SK-N-DZ (cell line): ENCODE data around the gene CENPE. TPM values are rescaled to one million over a fixed set of nuclear protein-coding genes. Genes with fewer than 3 reads are reported as not detected.
"Not testable (repeated sequence)": the region's sequence is repeated elsewhere in the genome, so short reads cannot be mapped to it uniquely, and the experiment has no call there.

Experiments used
- DNase-seq: peaks from one replicate; pipeline ENCODE4 v3.0.0-alpha.2; 2015; ENCODE audit warnings: low spot score
- polyA plus RNA-seq, 2 experiments: library from polyadenylated mRNA; depleted of rRNA; stranded (reverse); fragments of >200 nt; gene quantifications; 2 replicates each; pipeline ENCODE4 v1.2.3, GENCODE V29; 2014

CENPE gene, protein sequence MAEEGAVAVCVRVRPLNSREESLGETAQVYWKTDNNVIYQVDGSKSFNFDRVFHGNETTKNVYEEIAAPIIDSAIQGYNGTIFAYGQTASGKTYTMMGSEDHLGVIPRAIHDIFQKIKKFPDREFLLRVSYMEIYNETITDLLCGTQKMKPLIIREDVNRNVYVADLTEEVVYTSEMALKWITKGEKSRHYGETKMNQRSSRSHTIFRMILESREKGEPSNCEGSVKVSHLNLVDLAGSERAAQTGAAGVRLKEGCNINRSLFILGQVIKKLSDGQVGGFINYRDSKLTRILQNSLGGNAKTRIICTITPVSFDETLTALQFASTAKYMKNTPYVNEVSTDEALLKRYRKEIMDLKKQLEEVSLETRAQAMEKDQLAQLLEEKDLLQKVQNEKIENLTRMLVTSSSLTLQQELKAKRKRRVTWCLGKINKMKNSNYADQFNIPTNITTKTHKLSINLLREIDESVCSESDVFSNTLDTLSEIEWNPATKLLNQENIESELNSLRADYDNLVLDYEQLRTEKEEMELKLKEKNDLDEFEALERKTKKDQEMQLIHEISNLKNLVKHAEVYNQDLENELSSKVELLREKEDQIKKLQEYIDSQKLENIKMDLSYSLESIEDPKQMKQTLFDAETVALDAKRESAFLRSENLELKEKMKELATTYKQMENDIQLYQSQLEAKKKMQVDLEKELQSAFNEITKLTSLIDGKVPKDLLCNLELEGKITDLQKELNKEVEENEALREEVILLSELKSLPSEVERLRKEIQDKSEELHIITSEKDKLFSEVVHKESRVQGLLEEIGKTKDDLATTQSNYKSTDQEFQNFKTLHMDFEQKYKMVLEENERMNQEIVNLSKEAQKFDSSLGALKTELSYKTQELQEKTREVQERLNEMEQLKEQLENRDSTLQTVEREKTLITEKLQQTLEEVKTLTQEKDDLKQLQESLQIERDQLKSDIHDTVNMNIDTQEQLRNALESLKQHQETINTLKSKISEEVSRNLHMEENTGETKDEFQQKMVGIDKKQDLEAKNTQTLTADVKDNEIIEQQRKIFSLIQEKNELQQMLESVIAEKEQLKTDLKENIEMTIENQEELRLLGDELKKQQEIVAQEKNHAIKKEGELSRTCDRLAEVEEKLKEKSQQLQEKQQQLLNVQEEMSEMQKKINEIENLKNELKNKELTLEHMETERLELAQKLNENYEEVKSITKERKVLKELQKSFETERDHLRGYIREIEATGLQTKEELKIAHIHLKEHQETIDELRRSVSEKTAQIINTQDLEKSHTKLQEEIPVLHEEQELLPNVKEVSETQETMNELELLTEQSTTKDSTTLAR (N-terminal part only)
- 16.5 and 23.4 TPM in 2 replicates for polyA plus RNA-seq (2014; cell fraction: cytosol; rRNA removed)
- polyA plus RNA-seq (2014; cell fraction: nucleus; rRNA removed) = 27.2 and 33.2 TPM in 2 replicates

DNA sequence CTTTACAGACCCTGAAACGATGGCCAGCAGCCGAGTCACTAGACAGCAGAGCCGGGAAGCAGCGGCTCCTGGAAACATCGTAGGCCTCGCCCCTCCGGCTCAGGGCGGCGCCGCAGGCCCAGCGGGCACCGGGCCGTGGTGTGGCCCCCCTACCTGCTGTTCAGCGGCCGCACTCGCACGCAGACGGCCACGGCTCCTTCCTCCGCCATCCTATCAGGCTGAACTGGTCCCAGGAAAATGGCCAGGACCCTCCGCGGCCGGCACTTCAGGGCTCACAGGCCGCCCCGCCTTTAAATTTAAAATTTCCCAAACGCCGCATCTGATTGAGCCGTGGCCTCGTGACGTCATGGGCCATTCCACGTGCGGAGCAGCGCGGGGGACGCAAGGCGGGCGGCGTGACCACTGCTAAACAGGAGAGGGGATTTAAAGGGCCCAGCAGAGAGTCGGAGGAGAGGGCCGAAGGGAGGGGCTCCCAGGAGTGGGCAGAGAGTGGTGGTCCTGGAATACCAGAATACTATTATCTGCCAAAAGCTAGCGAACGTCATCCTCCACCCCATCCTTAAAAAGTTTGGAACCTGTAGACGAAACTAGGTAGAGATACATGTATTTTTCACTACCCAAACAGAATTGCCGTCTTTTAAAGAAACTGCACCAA, at the start of gene CENPE:
Gene CENPE, minus strand, starts transcription at position 233 of the 655 bp plus-strand sequence. Its CDS starts 24 bp downstream, at position 209.
- peak; percentile 90 for DNase-seq

DNA sequence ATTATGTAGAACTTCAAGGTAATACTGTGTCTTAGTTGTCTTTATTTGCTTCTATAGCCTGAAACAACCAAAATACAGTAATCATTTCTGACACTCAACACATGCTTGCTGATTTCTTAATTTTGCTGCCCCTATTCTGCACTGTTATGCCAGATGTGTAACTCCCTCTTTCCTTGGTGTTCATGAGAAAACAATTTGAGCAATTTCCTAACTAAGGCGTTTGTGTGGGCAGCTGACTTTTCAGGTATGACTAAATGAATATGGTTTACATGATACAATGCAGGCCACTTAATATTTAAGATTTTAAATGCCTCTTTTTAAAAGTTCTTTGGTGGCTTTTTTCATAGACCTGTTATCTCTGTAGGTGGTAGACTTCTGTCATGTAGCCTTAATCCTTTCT, 46.1 kb upstream of the CENPE start:
- DNase-seq = no peak

DNA sequence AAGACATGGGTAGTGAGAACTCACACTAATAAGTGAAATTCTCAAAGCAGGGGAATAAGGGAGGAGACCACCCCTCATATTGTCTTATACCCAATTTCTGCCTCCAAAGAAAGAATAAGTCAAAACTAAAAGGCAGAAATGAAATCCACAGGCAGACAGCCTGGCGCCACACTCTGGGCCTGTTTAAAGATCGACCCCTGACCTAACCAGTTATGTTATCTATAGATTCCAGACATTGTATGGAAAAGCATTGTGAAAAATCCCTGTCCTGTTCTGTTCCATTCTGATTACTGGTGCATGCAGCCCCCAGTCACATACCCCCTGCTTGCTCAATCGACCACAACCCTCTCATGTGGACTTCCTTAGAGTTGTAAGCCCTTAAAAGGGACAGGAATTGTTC, 32.8 kb upstream of the CENPE start:
- DNase-seq = not testable (repeated sequence)

DNA sequence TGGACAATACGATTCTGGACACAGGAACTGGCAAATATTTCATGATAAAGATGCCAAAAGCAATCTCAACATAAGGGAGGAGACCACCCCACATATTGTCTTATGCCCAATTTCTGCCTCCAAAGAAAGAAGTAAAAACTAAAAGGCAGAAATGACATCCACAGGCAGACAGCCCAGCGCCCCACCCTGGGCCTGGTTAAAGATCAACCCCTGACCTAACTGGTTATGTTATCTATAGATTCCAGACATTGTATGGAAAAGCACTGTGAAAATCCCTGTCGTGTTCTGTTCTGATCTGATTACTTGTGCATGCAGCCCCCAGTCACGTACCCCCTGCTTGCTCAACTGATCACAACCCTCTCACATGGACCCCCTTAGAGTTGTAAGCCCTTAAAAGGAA, 25.4 kb upstream of the CENPE start:
- not testable (repeated sequence) for DNase-seq

DNA sequence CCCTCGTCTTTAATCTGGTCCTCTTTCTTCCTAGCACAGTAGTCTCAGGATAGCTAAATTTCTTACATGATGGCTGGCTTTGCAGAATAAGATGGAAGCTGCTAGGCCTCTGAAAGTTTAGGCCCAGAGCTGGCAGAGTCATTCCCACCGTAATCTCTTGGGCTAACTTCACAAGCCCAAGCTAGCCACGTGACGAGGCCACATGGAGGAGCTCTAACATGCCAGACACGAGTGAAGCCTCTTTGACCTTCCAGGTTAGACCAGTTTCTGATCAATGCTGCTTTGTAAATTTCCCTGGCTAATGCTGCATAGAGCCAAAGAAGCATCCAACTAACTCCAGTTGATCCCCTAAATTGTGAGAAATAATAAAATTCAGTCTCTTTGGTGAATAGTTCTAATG, 9.5 kb upstream of the CENPE start:
- peak; percentile 29 for DNase-seq

DNA sequence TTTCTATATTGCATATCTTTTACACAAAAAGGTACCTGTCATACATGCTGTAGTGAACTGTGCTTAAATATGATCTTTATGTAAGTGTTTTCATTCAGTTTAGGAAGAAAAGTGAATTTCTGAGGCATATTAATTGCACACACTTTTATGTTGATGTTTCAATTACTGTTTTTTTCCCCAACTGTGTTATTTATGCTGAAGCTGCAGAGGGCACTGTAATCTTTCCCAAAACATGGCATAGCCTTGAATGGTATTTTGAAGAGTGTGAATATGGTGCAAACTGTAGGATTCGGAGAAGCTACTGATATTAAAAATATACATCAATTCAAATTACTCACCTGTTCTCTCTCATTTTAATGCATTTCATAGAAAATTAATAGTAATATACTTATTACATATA, 6.0 kb upstream of the CENPE start:
- DNase-seq = no peak

DNA sequence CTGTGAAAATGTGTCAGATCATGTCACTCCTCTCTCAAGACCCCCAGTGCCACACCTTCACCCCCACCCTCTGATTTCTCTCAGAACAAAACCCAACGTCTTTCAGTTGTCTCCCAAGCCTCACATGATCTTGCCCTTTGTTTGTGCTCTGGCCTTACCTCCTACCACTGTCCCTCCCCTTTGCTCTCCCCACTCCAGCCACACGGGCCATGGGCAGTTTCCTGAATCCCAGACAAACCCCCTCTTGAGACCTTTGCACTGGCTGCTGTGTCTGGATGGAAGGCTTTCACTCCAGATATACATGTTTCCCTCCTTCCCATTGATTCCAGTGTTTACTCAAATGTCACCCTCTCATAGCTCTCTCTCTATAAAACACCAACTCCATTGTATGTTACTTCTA, 3.6 kb upstream of the CENPE start:
- no peak for DNase-seq

DNA sequence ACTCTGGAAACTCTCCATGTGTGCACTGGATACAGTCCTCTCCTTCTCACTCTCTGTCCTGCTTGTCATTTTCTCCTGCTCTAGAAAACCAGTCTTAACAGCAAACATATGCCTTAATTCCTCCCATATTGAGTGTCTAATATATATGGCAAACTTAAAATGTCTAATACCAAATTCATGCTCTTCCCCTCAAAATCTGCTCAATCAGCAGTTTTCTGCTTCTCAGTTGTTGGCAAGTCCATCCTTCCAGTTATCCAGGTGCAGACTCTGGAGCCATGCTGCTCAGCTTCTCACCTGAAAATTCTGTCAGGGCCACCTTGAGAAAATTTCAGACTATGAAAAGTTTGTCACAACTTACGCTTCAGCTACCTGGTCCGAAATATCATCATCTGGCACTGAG, 3.1 kb upstream of the CENPE start:
- DNase-seq = no peak

DNA sequence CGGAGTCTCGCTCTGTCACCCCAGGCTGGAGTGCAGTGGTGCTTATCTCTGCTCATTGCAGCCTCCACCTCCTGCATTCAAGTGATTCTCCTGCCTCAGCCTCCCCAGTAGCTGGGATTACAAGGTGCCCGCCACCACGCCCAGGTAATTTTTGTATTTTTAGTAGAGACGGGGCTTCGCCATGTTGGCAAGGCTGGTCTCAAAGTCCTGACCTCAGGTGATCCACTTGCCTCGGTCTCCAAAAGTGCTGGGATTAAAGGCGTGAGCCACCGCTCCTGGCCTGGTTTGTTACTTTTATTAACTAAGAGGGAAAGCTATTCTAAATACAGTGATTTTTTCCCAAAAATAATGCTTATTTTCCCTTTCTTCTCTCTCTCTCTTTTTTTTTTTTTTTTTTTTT, 866 bp upstream of the CENPE start:
- no peak for DNase-seq

DNA sequence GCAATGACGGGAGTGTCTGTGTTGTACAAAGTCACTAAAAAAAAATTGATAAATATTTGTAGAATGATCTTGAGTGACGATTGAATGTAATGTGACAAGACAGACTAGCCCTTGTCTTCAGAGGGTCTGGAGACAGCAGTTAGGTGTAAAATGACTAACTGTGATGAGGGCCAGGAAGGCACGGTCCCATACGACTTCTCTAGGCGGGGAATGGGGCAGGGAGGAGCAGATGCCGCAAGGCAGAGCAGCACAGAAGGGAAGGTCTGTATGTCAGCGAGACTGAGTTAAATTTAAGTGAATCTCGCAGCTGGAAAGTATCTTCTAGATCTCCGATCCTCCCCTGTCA, 405 bp downstream of the CENPE start:
- DNase-seq = no peak

DNA sequence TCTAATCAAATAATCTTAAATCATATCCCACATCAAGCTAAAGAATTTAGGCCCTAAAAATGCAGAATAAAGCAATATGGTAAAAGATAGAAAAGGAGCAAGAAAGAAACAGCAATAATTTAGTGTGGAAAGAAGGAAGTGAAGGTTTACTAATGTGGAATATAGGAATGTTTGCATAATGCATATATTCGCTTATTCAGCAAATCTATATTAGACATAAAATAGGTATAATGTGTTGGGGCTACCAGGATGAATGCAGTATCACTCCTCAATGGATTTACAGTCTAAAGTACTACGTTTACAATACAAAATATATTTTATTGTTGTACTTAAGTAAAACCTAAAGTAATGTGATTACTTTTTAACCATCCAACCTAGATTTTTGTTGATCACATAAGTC, 4.7 kb downstream of the CENPE start:
- no peak for DNase-seq

DNA sequence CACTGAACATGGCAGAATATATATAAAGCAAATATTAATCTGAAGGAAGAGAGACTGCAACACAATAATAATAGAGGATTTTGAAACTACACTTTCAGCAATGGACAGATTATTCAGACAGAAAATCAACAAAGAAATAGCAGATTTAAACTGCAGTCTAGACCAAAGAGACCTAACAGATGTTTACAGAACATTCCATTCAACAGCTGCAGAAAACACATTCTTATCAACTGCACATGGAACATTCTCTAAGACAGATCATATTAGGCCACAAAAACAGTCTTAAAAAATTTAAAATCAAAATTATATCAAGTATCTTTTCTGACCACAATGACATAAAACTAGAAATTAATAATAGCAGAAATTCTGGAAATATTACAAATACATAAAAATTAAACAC, 27.1 kb downstream of the CENPE start:
- no peak for DNase-seq

DNA sequence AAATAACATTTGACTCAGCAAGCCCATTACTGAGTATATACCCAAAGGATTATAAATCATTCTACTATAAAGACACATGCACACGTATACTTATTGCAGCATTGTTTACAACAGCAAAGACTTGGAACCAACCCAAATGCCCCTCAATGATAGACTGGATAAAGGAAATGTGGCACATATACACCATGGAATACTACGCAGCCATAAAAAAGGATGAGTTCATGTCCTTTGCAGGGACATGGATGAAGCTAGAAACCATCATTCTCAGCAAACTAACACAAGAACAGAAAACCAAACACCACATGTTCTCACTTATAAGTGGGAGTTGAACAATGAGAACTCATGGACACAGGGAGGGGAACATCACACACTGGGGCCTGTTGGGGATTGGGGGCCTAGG, 28.4 kb downstream of the CENPE start:
- DNase-seq = not testable (repeated sequence)

DNA sequence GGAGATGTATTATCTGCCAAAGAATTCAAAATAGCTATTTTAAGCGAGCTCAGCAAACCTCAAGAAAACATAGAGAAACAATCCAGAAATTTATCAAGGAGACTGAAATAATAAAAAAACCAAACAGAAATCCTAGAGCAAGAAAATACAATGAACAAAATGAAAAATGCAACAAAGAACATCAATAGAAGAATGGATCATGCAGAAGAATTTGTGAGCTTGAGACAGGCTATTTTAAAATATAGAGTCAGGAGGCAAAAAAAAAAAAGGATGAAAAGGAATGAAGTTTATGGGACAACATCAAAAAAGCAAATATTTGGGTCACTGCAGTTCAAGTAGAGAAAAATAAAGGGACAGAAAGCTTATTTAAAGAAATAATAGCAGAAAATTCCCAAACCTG, 29.1 kb downstream of the CENPE start:
- no peak for DNase-seq

DNA sequence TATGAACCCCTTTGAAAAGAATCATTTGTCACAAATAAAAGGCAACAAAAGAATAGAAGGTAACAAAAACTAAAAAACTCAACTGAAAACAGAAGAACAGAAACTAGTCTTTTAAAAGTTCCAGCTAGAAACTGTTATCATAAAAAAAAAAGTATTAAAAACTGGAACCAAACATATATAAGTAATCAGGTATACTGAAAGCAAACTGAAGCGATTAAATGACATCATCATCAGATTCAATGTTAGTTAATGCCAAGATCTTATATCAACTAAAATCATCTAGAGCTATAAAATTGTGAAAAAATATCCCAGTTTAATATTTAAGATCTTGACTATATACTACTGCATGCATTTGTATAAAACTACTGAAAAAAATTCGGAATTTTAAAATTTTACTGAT, 36.0 kb downstream of the CENPE start:
- DNase-seq = no peak

DNA sequence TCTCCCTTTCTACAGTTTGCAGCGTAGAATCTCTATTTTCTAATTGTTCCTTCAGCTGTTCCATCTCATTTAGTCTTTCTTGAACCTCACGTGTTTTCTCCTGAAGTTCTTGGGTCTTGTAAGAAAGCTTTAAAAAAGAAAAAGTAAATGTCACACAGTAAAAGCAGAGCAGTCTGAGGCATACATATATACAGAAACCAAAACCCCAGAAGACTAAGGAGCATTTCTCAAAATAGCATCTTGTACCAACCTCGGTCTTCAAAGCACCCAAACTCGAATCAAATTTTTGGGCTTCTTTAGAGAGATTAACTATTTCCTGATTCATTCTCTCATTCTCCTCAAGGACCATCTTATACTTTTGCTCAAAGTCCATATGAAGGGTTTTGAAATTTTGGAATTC, 39.4 kb downstream of the CENPE start:
- no peak for DNase-seq

DNA sequence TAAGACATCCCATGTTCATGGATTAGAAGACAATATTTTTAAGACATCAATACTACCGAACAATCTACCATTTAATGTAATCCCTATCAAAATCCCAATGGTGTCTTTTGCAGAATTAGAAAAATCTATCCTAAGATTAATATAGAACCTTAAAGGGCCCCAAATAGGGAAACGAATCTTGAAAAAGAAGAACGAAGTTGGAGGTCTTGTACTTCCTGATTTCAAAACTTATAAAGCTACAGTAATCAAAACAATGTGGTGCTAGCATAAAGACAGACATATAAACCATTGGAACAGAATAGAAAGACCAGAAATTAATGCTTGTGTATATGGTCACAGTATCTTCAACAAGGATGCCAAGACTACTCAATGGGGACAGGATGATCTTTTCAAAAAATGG, 42.0 kb downstream of the CENPE start:
- DNase-seq = no peak

DNA sequence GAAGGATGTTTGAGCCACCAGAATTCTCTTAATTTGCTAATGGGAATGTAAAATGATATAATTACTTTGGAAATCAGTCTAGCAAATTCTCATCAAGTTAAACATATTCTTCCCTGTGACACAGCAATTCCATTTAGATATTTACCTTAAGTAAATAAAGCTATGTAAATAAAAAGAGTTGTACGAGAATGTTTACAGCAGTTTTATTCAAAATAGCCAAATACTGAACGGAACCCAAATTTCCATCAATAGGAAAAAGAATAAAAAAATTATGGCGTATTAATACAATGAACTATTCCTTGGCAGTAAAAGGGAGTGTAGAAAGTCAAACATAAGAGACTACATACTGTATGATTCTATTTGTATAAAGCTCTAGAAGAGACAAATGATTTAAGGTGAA, 45.8 kb downstream of the CENPE start:
- no peak for DNase-seq

DNA sequence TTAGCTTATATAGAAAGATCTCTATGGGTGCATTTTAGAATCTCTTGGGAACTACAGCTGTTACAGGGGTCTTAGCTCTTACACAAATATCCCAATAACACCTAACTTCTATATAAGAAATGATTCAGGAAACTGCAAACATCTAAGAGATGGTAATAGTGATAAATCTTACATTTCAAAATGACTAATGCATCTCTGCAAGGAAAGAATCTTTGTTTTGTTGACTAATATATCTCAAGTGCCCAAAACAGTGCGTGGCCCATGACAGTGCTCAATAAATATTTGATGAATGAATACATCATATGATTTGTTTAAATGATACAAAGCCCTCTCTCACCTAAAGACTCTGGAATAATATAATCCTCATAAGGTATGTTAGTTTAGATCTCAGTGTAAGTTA, 47.5 kb downstream of the CENPE start:
- DNase-seq = no peak

DNA sequence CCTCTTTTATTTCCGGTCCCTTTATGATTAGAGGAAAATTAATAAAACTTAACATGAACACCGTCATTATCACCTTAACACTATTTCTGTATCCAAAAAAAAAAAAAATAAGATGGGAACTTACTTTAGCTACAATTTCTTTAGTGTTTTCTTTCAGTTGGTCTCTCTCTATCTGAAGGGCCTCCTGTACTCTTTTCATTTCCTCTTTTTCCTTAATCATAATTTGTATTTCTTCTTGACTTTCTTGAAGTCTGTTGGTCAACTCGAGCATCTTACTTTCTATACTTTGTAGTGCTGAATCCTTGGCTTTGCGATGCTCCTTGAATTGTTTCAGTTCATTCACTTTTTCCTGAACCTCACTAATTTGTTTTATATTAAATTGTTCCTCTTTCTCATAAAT, 53.2 kb downstream of the CENPE start:
- no peak for DNase-seq

DNA sequence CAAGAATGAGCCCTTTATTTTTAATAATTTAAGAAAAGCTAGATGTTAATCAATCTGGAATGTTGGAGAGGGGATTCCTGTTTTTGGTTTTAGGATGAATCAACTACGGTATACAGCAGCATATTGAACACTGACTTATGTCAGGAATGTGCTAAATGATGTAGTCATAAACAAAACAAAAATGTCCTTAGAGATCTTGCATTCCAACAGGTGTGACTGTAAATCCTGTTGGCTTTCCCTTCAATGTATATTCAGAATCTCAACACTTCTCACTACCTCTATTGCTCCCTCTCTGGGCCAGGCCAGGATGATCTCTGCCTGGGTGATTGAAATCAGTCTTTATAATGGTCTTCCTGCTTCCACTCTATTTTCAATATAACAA, 60.7 kb downstream of the CENPE start:
- DNase-seq = no peak
